PC-9 (cell line): ENCODE data around the gene DHRS7C. TPM values are rescaled to one million over a fixed set of nuclear protein-coding genes. Genes with fewer than 3 reads are reported as not detected.

ENCODE experiments used
- BruUV-seq: library from RNA; stranded (reverse); fragments of 400-500 nt; replicated peaks from 2 replicates; lab custom pipeline; 2021; lab: Mats Ljungman, UMichigan
- CTCF ChIA-PET: fragments of 300-600 bp; sonication (Branson Sonifier 250); formaldehyde crosslinking; loops from one replicate; lab custom pipeline; 2022; ENCODE audit warnings: antibody characterized with exemption; lab: Charles Lee
- POLR2A ChIA-PET: fragments of 300-600 bp; sonication (Branson Sonifier 250); formaldehyde crosslinking; loops from one replicate; lab custom pipeline; 2022; ENCODE audit warnings: antibody characterized with exemption; ENCODE audit not compliant: unreplicated experiment; lab: Charles Lee
- DNase-seq, 2 experiments: peaks; one replicate each; pipeline versions ENCODE4 v3.0.0 to v3.0.0-alpha.2; 2015 to 2022; ENCODE audit warnings: mixed read lengths in 1 of 2
- H2AFZ ChIP-seq: fragments of 200-600 bp; sonication (generic); 2 replicates; pipeline ENCODE4 v1.8.1; 2017; ENCODE audit warnings: antibody characterized with exemption
- H3F3A ChIP-seq: fragments of 200-600 bp; sonication (generic); 2 replicates; pipeline ENCODE4 v1.8.1; 2017; ENCODE audit warnings: antibody characterized with exemption, mild to moderate bottlenecking, low read depth; ENCODE audit not compliant: insufficient read depth
- H3K27ac ChIP-seq: fragments of 200-600 bp; sonication (generic); 2 replicates; pipeline ENCODE4 v1.6.1; 2016; ENCODE audit warnings: mixed run types
- H3K27me3 ChIP-seq: fragments of 200-600 bp; sonication (generic); 2 replicates; pipeline ENCODE4 v1.6.1; 2016; ENCODE audit warnings: low read depth, mixed run types; ENCODE audit not compliant: insufficient read depth
- H3K36me3 ChIP-seq: fragments of 200-600 bp; sonication (generic); 2 replicates; pipeline ENCODE4 v1.6.1; 2016; ENCODE audit warnings: low read depth, mixed run types
- H3K4me1 ChIP-seq: fragments of 200-600 bp; sonication (generic); replicated peaks from 2 replicates; pipeline ENCODE4 v1.6.1; 2016; ENCODE audit warnings: mixed run types; ENCODE audit not compliant: insufficient read depth
- H3K4me2 ChIP-seq: fragments of 200-600 bp; sonication (generic); 2 replicates; pipeline ENCODE4 v1.6.1; 2017; ENCODE audit warnings: mixed run types
- H3K4me3 ChIP-seq: fragments of 200-600 bp; sonication (generic); 2 replicates; pipeline ENCODE4 v1.6.1; 2016; ENCODE audit warnings: mixed run types
- H3K79me2 ChIP-seq: fragments of 200-600 bp; sonication (generic); 2 replicates; pipeline ENCODE4 v1.6.1; 2017; ENCODE audit warnings: low read depth, mixed run types
- H3K9me2 ChIP-seq: fragments of 200-600 bp; sonication (generic); 2 replicates; pipeline ENCODE4 v1.8.1; 2017; ENCODE audit warnings: mild to moderate bottlenecking; ENCODE audit not compliant: insufficient read depth
- H3K9me3 ChIP-seq: fragments of 200-600 bp; sonication (generic); 2 replicates; pipeline ENCODE4 v1.8.1; 2016; ENCODE audit warnings: low read depth; ENCODE audit not compliant: insufficient read depth
- H4K20me1 ChIP-seq: fragments of 200-600 bp; sonication (generic); 2 replicates; pipeline ENCODE4 v1.8.1; 2017; ENCODE audit not compliant: insufficient read depth
- EZH2 ChIP-seq: fragments of 200-600 bp; sonication (generic); IDR thresholded peaks from 2 replicates; pipeline ENCODE4 v1.8.0; 2017; ENCODE audit warnings: antibody characterized with exemption, low read depth
- intact Hi-C: fragments of 100-400 bp; cut with micrococcal nuclease; formaldehyde crosslinking; loops from one replicate; pipeline ENCODE4 v1.10.0; 2022; ENCODE audit not compliant: unreplicated experiment
- total RNA-seq: library from RNA; stranded (reverse); gene quantifications from 2 replicates; pipeline ENCODE4 v1.2.3, GENCODE V29; 2021
- TF ChIP-seq, protein P1 (sequence below): fragments of 200-600 bp; sonication (generic); conservative IDR thresholded peaks from 2 replicates; pipeline ENCODE4 v1.6.1; 2017; ENCODE audit warnings: mixed run types, antibody characterized with exemption, mild to moderate bottlenecking, moderate library complexity

The DHRS7C gene
- total RNA-seq, 1 experiment from 2014 or later, result not detected

DNA sequence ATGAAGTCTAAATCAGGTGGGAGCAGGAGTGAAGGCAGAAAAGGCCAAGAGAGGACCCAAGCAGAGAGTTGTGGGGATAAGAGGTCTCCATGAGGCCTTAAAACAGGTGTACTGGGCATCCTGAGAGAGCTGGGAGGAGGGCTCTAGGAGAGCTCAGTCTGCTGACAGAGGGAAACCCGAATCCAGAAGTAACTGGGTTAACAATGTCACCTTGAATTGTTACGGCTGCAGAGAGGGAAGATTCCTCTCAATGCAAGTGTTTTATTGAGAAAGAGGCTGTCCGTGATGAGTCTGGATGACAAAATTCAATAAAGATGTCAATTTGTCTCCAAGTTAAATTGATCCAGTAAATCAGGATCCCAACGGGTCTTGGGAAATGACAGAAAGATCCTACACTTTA is 8.3 kb downstream of the DHRS7C start:
- H3K4me1 ChIP-seq, result no peaks in the 10 kb centered on the region
- no peaks in the 10 kb centered on the region for H4K20me1 ChIP-seq
- no peak for DNase-seq
- H3K36me3 ChIP-seq, result no peaks in the 10 kb centered on the region
- POLR2A ChIA-PET, result interaction anchor here (0.6 kb wide), 1 partner anchor 319 kb away, joined by 9 read pairs; no protein-coding TSS in a partner anchor
- no TSS peak for BruUV-seq
- intact Hi-C loops, result no loop called here
- no peaks in the 10 kb centered on the region for H3F3A ChIP-seq
- no peaks in the 10 kb centered on the region for H3K9me3 ChIP-seq
- no peak overlapping the region for H3K4me3 ChIP-seq
- CTCF ChIA-PET, result no interaction called here
- no peaks in the 10 kb centered on the region for H3K79me2 ChIP-seq
- no peak overlapping the region for H3K4me2 ChIP-seq
- H3K9me2 ChIP-seq, result no peaks in the 10 kb centered on the region
- no peaks in the 10 kb centered on the region for H3K27me3 ChIP-seq
- H2AFZ ChIP-seq, result no peak overlapping the region
- no peak overlapping the region for H3K27ac ChIP-seq
- TF ChIP-seq EZH2, result no peak
- TF ChIP-seq, protein P1, sequence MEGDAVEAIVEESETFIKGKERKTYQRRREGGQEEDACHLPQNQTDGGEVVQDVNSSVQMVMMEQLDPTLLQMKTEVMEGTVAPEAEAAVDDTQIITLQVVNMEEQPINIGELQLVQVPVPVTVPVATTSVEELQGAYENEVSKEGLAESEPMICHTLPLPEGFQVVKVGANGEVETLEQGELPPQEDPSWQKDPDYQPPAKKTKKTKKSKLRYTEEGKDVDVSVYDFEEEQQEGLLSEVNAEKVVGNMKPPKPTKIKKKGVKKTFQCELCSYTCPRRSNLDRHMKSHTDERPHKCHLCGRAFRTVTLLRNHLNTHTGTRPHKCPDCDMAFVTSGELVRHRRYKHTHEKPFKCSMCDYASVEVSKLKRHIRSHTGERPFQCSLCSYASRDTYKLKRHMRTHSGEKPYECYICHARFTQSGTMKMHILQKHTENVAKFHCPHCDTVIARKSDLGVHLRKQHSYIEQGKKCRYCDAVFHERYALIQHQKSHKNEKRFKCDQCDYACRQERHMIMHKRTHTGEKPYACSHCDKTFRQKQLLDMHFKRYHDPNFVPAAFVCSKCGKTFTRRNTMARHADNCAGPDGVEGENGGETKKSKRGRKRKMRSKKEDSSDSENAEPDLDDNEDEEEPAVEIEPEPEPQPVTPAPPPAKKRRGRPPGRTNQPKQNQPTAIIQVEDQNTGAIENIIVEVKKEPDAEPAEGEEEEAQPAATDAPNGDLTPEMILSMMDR, result no peak

DNA sequence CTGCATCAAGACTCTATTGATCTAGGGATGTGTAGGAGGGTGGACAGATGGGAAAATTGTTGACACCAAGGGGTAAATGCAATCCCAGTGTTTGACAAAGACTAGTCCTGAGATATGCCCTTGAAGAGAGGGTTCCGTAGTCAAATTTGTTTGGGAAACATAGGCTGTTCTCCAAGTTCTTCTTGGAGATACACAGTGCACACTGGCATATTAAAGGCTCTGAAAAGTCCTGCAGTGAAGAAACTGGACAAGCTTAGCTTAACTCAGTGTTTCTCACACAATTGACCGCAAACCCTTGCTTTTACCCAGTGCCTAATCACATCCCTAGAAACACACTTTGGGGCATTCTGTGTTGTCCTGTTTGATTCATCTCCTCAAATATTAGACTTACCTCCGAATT is 10.8 kb downstream of the DHRS7C start:
- no peaks in the 10 kb centered on the region for H3K79me2 ChIP-seq
- H4K20me1 ChIP-seq, result no peaks in the 10 kb centered on the region
- intact Hi-C loops, result no loop called here
- H3K9me2 ChIP-seq, result no peaks in the 10 kb centered on the region
- H3K36me3 ChIP-seq, result no peaks in the 10 kb centered on the region
- CTCF ChIA-PET, result no interaction called here
- no peak overlapping the region for H2AFZ ChIP-seq
- no peaks in the 10 kb centered on the region for H3K9me3 ChIP-seq
- TF ChIP-seq EZH2, result no peak
- TF ChIP-seq, protein P1, result no peak
- POLR2A ChIA-PET, result no interaction called here
- H3K27me3 ChIP-seq, result no peaks in the 10 kb centered on the region
- no peaks in the 10 kb centered on the region for H3F3A ChIP-seq
- no peak for DNase-seq
- H3K4me2 ChIP-seq, result no peak overlapping the region
- H3K4me3 ChIP-seq, result no peak overlapping the region
- BruUV-seq, result no TSS peak
- H3K4me1 ChIP-seq, result no peaks in the 10 kb centered on the region
- H3K27ac ChIP-seq, result no peak overlapping the region

DNA sequence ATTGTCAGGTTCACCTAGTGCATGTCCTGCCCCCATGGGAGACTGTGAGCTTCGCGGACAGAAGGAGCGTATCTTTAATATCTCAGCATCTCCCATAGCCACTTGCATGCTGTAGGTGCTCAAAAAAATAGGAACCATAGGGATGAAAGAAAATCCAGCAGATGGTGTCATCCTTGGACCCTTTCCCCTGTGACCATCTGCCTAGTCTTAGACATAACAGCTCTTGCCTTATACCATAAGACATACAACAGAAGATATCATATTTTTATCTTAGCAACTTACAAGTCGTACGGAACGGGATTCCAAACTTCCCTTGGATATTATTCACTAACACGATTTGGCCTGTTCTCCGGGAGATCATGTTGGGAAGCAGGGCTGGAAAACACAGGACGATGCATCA is 14.5 kb downstream of the DHRS7C start:
- Histone ChIP-seq H4K20me1 (no peaks in the 10 kb centered on the region), H3K9me2 (no peaks in the 10 kb centered on the region), H3K27me3 (no peaks in the 10 kb centered on the region), H3K9me3 (no peaks in the 10 kb centered on the region), H3K79me2 (no peaks in the 10 kb centered on the region), H3K4me2 (no peak overlapping the region), H3K4me3 (no peak overlapping the region), H2AFZ (no peak overlapping the region), H3K36me3 (no peaks in the 10 kb centered on the region), H3F3A (no peaks in the 10 kb centered on the region), H3K4me1 (no peaks in the 10 kb centered on the region), H3K27ac (no peak overlapping the region)
- intact Hi-C loops, result no loop called here
- CTCF ChIA-PET, result no interaction called here
- TF ChIP-seq, protein P1, result no peak
- no peak for TF ChIP-seq EZH2
- BruUV-seq, result no TSS peak
- POLR2A ChIA-PET, result no interaction called here
- no peak for DNase-seq
